Measurements from ENCODE around the gene FTO. TPM values are rescaled to one million over a fixed set of nuclear protein-coding genes. Genes with fewer than 3 reads are reported as not detected.

FTO gene
- total and polyA plus RNA-seq, 2 of the 13 experiments (the other 11 are each of a cell fraction or from before 2014, with no cell fraction given): 41.6 to 55.8 TPM

GRCh38 chr16:53945996-53946395 lies 242.0 kb downstream of the FTO start (continued):
- 0 out of 2 replicates have a peak, but pooled peaks have one; percentile 41 for TF ChIP-seq ZNF644 (CRISPR knock-in tag; IDR thresholded peaks at IDR 0.05; ENCODE audit: low read depth)
- no peak for TF ChIP-seq SSRP1 (CRISPR knock-in tag; IDR thresholded peaks at IDR 0.05)
- no peak for TF ChIP-seq ZBTB43 (CRISPR knock-in tag; conservative IDR thresholded peaks at IDR 0.05)
- TF ChIP-seq PHF5A (CRISPR knock-in tag; IDR thresholded peaks at IDR 0.05; ENCODE audit: low read depth, unreplicated experiment): no peak
- no peak for TF ChIP-seq SMAD1 (CRISPR knock-in tag; IDR thresholded peaks at IDR 0.05; ENCODE audit: borderline replicate concordance, low read depth)
- TF ChIP-seq POLR2AphosphoS5 (IDR thresholded peaks at IDR 0.05; ENCODE audit: low read depth, low read length): no peak
- TF ChIP-seq JDP2 (CRISPR knock-in tag; IDR thresholded peaks at IDR 0.05; ENCODE audit: borderline replicate concordance): no peak
- no peak for TF ChIP-seq RBM39 (IDR thresholded peaks at IDR 0.05; ENCODE audit: low read depth, low read length, poor library complexity, severe bottlenecking)
- no peak for TF ChIP-seq ZNF136 (CRISPR knock-in tag; IDR thresholded peaks at IDR 0.05; ENCODE audit: low read depth)
- TF ChIP-seq ZNF570 (CRISPR knock-in tag; IDR thresholded peaks at IDR 0.05; ENCODE audit: borderline replicate concordance): no peak
- TF ChIP-seq, protein P1, sequence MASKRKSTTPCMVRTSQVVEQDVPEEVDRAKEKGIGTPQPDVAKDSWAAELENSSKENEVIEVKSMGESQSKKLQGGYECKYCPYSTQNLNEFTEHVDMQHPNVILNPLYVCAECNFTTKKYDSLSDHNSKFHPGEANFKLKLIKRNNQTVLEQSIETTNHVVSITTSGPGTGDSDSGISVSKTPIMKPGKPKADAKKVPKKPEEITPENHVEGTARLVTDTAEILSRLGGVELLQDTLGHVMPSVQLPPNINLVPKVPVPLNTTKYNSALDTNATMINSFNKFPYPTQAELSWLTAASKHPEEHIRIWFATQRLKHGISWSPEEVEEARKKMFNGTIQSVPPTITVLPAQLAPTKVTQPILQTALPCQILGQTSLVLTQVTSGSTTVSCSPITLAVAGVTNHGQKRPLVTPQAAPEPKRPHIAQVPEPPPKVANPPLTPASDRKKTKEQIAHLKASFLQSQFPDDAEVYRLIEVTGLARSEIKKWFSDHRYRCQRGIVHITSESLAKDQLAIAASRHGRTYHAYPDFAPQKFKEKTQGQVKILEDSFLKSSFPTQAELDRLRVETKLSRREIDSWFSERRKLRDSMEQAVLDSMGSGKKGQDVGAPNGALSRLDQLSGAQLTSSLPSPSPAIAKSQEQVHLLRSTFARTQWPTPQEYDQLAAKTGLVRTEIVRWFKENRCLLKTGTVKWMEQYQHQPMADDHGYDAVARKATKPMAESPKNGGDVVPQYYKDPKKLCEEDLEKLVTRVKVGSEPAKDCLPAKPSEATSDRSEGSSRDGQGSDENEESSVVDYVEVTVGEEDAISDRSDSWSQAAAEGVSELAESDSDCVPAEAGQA (IDR thresholded peaks at IDR 0.05; ENCODE audit: low read depth): no peak
- TF ChIP-seq, protein P1 (CRISPR knock-in tag; IDR thresholded peaks at IDR 0.05; ENCODE audit: borderline replicate concordance): no peak
- no peak for TF ChIP-seq TBX2 (CRISPR knock-in tag; IDR thresholded peaks at IDR 0.05; ENCODE audit: borderline replicate concordance)
- no peak for TF ChIP-seq ZNF3 (CRISPR knock-in tag; IDR thresholded peaks at IDR 0.05)
